IMR-90 (cell line): Measurements from ENCODE around the gene PPP1R14C. TPM values are rescaled to one million over a fixed set of nuclear protein-coding genes. Genes with fewer than 3 reads are reported as not detected.

Source experiments
- ATAC-seq: fragments of 200-7000 bp; cut with Tn5 transposase; 2 replicates; pipeline ENCODE4 v1.9.1; 2020; ENCODE audit warnings: low read depth, mild to moderate bottlenecking, moderate library complexity
- BruUV-seq: library from RNA; stranded (reverse); fragments of 400-500 nt; replicated peaks from 2 replicates; lab custom pipeline; 2021; lab: Mats Ljungman, UMichigan
- CTCF ChIA-PET: fragments of 300-600 bp; formaldehyde crosslinking; extraction: SDS; loops from one replicate; lab custom pipeline; 2021; ENCODE audit warnings: antibody characterized with exemption; lab: Yijun Ruan, JAX
- POLR2A ChIA-PET: fragments of 300-600 bp; sonication (Branson Sonifier 250); formaldehyde crosslinking; loops from one replicate; lab custom pipeline; 2022; ENCODE audit warnings: antibody characterized with exemption; ENCODE audit not compliant: unreplicated experiment; lab: Charles Lee
- DNase-seq: peaks from one replicate; pipeline ENCODE4 v3.0.0; 2013
- H2AFZ ChIP-seq: replicated peaks from 2 replicates; pipeline ENCODE3; 2013; ENCODE audit warnings: low read length, mild to moderate bottlenecking; ENCODE audit not compliant: poor library complexity
- H2AK5ac ChIP-seq: 2 replicates; pipeline ENCODE4 v1.6.1; 2013; ENCODE audit warnings: low read depth, low read length, inconsistent platforms
- H2AK9ac ChIP-seq: replicated peaks from 2 replicates; pipeline ENCODE3; 2013; ENCODE audit warnings: mild to moderate bottlenecking, low read depth, low read length, moderate library complexity; ENCODE audit not compliant: poor library complexity
- H2BK120ac ChIP-seq: 2 replicates; pipeline ENCODE4 v1.6.1; 2013; ENCODE audit warnings: low read depth, low read length, inconsistent platforms
- H2BK15ac ChIP-seq: 3 replicates; pipeline ENCODE4 v1.6.1; 2013; ENCODE audit warnings: low read depth, low read length, inconsistent platforms
- H2BK20ac ChIP-seq: 2 replicates; pipeline ENCODE4 v1.6.1; 2013; ENCODE audit warnings: low read depth, mild to moderate bottlenecking, inconsistent platforms, low read length, moderate library complexity
- H2BK5ac ChIP-seq: 2 replicates; pipeline ENCODE4 v1.6.1; 2013; ENCODE audit warnings: mild to moderate bottlenecking, low read depth, low read length, inconsistent platforms; ENCODE audit not compliant: poor library complexity, severe bottlenecking
- H3K14ac ChIP-seq: replicated peaks from 2 replicates; pipeline ENCODE4 v1.6.1; 2013; ENCODE audit warnings: low read depth, low read length, inconsistent platforms
- H3K18ac ChIP-seq: 2 replicates; pipeline ENCODE4 v1.6.1; 2013; ENCODE audit warnings: low read depth, low read length, control low read depth
- H3K23ac ChIP-seq: 2 replicates; pipeline ENCODE4 v1.6.1; 2013; ENCODE audit warnings: low read depth, low read length, inconsistent platforms
- H3K27ac ChIP-seq: 2 replicates; pipeline ENCODE4 v1.5.1; 2013; ENCODE audit warnings: mild to moderate bottlenecking, control low read depth, low read length; ENCODE audit not compliant: insufficient read depth
- H3K27me3 ChIP-seq: 2 replicates; pipeline ENCODE4 v1.6.1; 2013; ENCODE audit warnings: low read length; ENCODE audit not compliant: control insufficient read depth, insufficient read depth
- H3K36me3 ChIP-seq: 2 replicates; pipeline ENCODE4 v1.6.1; 2013; ENCODE audit warnings: low read length, mixed read lengths; ENCODE audit not compliant: control insufficient read depth, insufficient read depth
- H3K4ac ChIP-seq: 2 replicates; pipeline ENCODE4 v1.6.1; 2013; ENCODE audit warnings: low read depth, low read length, inconsistent platforms
- H3K4me1 ChIP-seq: 2 replicates; pipeline ENCODE4 v1.6.1; 2013; ENCODE audit warnings: low read length, mixed read lengths; ENCODE audit not compliant: control insufficient read depth, insufficient read depth
- H3K4me2 ChIP-seq: 2 replicates; pipeline ENCODE4 v1.6.1; 2013; ENCODE audit warnings: low read depth, mild to moderate bottlenecking, control low read depth, low read length, moderate library complexity
- H3K4me3 ChIP-seq: 2 replicates; pipeline ENCODE4 v1.5.1; 2013; ENCODE audit warnings: low read depth, mild to moderate bottlenecking, control low read depth, low read length, moderate library complexity; ENCODE audit not compliant: insufficient read depth
- H3K56ac ChIP-seq: 2 replicates; pipeline ENCODE4 v1.6.1; 2013; ENCODE audit warnings: low read length, inconsistent platforms; ENCODE audit not compliant: insufficient read depth; ENCODE audit errors: extremely low read depth
- H3K79me1 ChIP-seq, 2 experiments: 2 replicates each; pipeline ENCODE4 v1.6.1; 2013; ENCODE audit warnings: low read length in 2 of 2, inconsistent platforms in 1 of 2, low read depth in 1 of 2
- H3K9ac ChIP-seq: 2 replicates; pipeline ENCODE4 v1.6.1; 2013; ENCODE audit warnings: low read depth, low read length, control low read depth
- H3K9me1 ChIP-seq: 2 replicates; pipeline ENCODE4 v1.6.1; 2013; ENCODE audit warnings: low read length, inconsistent platforms; ENCODE audit not compliant: insufficient read depth
- H3K9me3 ChIP-seq: 2 replicates; pipeline ENCODE4 v1.6.1; 2013; ENCODE audit warnings: low read length; ENCODE audit not compliant: control insufficient read depth, insufficient read depth
- H4K20me1 ChIP-seq: 2 replicates; pipeline ENCODE4 v1.6.1; 2013; ENCODE audit warnings: low read length, inconsistent platforms; ENCODE audit not compliant: insufficient read depth
- H4K5ac ChIP-seq: 2 replicates; pipeline ENCODE4 v1.6.1; 2013; ENCODE audit warnings: mild to moderate bottlenecking, low read depth, low read length, control low read depth
- H4K8ac ChIP-seq, 2 experiments: 2 replicates each; pipeline ENCODE4 v1.6.1; 2013; ENCODE audit warnings: low read depth in 2 of 2, low read length in 2 of 2, control low read depth in 1 of 2, inconsistent platforms in 1 of 2
- H4K91ac ChIP-seq: 2 replicates; pipeline ENCODE4 v1.6.1; 2013; ENCODE audit warnings: low read depth, low read length, inconsistent platforms; ENCODE audit not compliant: insufficient read depth
- BHLHE40 ChIP-seq: fragments of 150-350 bp; IDR thresholded peaks from 2 replicates; pipeline ENCODE4 v1.6.1; 2016; ENCODE audit warnings: mild to moderate bottlenecking, low read depth, low read length
- CEBPB ChIP-seq: IDR thresholded peaks from 2 replicates; pipeline ENCODE4 v1.6.1; 2012; ENCODE audit warnings: low read depth, low read length, improper control_type of control experiment
- CHD1 ChIP-seq: IDR thresholded peaks from 2 replicates; pipeline ENCODE4 v1.6.1; 2012; ENCODE audit warnings: low read depth, low read length, improper control_type of control experiment
- FOS ChIP-seq: fragments of 150-350 bp; IDR thresholded peaks from 2 replicates; pipeline ENCODE4 v1.6.1; 2016; ENCODE audit warnings: low read depth, low read length
- MAFK ChIP-seq: IDR thresholded peaks from 2 replicates; pipeline ENCODE4 v1.6.1; 2012; ENCODE audit warnings: low read depth, low read length, improper control_type of control experiment
- MAZ ChIP-seq: IDR thresholded peaks from 2 replicates; pipeline ENCODE4 v1.6.1; 2012; ENCODE audit warnings: low read depth, mild to moderate bottlenecking, low read length, improper control_type of control experiment, moderate library complexity, borderline replicate concordance
- MXI1 ChIP-seq: IDR thresholded peaks from 2 replicates; pipeline ENCODE4 v1.6.1; 2012; ENCODE audit warnings: low read depth, mild to moderate bottlenecking, low read length, moderate library complexity, borderline replicate concordance
- NFE2L2 ChIP-seq: fragments of 150-350 bp; IDR thresholded peaks from 2 replicates; pipeline ENCODE4 v1.6.1; 2016; ENCODE audit warnings: low read depth, mild to moderate bottlenecking, low read length
- POLR2A ChIP-seq: IDR thresholded peaks from 2 replicates; pipeline ENCODE4 v1.6.1; 2012; ENCODE audit warnings: mild to moderate bottlenecking, low read depth, low read length
- RCOR1 ChIP-seq: IDR thresholded peaks from 2 replicates; pipeline ENCODE4 v1.6.1; 2012; ENCODE audit warnings: mild to moderate bottlenecking, low read length, improper control_type of control experiment; ENCODE audit not compliant: insufficient replicate concordance
- RFX5 ChIP-seq: IDR thresholded peaks from 2 replicates; pipeline ENCODE4 v1.8.0; 2012; ENCODE audit warnings: low read depth, mild to moderate bottlenecking, low read length, moderate library complexity
- SMC3 ChIP-seq: fragments of 150-350 bp; IDR thresholded peaks from 2 replicates; pipeline ENCODE4 v1.6.1; 2016; ENCODE audit warnings: low read depth, mild to moderate bottlenecking, antibody characterized with exemption, low read length, moderate library complexity
- WGBS, 2 experiments: methylation state at CpG; one replicate each; pipeline versions ENCODE4 v1.1.5 to v1.1.7; 2013; ENCODE audit warnings: missing lambda C conversion rate in 2 of 2; ENCODE audit not compliant: insufficient read length in 1 of 2; ENCODE audit errors: extremely low coverage in 2 of 2; 5-methylcytosine and 5-hydroxymethylcytosine counted together
- dilution Hi-C: fragments of 300-500 bp; cut with HindIII; formaldehyde crosslinking; loops from one replicate; pipeline ENCODE4 v1.14.3; 2018; ENCODE audit warnings: low sequenced_read_pairs; ENCODE audit not compliant: unreplicated experiment
- in situ Hi-C: fragments of 300-500 bp; cut with MboI; formaldehyde crosslinking; loops from 3 replicates; pipeline ENCODE4 v1.14.3; 2019; ENCODE audit warnings: low sequenced_read_pairs, inconsistent platforms, mixed read lengths
- intact Hi-C: fragments of 100-400 bp; cut with micrococcal nuclease; formaldehyde crosslinking; loops from 2 replicates; pipeline ENCODE4 v1.10.0; 2022
- polyA plus RNA-seq, 3 experiments: library from polyadenylated mRNA; depleted of rRNA; stranded (reverse); fragments of >200 nt; gene quantifications; 2 replicates each; pipeline ENCODE4 v1.2.3, GENCODE V29; 2012; ENCODE audit warnings: low replicate concordance in 1 of 3
- total RNA-seq: library from RNA; depleted of rRNA; stranded (reverse); fragments of >200 nt; gene quantifications from 2 replicates; pipeline ENCODE4 v1.2.3, GENCODE V29; 2012
- TF ChIP-seq, protein P1 (sequence below): conservative IDR thresholded peaks from 2 replicates; pipeline ENCODE4 v1.5.1; 2012; ENCODE audit warnings: mild to moderate bottlenecking, low read depth, low read length, improper control_type of control experiment
- TF ChIP-seq, protein P2 (sequence below): fragments of 150-350 bp; IDR thresholded peaks from 2 replicates; pipeline ENCODE4 v1.6.1; 2016; ENCODE audit warnings: low read depth, mild to moderate bottlenecking, low read length, moderate library complexity, borderline replicate concordance

Gene PPP1R14C
- total and polyA plus RNA-seq, 2 of the 4 experiments (the other 2 are of a cell fraction), result not detected

DNA sequence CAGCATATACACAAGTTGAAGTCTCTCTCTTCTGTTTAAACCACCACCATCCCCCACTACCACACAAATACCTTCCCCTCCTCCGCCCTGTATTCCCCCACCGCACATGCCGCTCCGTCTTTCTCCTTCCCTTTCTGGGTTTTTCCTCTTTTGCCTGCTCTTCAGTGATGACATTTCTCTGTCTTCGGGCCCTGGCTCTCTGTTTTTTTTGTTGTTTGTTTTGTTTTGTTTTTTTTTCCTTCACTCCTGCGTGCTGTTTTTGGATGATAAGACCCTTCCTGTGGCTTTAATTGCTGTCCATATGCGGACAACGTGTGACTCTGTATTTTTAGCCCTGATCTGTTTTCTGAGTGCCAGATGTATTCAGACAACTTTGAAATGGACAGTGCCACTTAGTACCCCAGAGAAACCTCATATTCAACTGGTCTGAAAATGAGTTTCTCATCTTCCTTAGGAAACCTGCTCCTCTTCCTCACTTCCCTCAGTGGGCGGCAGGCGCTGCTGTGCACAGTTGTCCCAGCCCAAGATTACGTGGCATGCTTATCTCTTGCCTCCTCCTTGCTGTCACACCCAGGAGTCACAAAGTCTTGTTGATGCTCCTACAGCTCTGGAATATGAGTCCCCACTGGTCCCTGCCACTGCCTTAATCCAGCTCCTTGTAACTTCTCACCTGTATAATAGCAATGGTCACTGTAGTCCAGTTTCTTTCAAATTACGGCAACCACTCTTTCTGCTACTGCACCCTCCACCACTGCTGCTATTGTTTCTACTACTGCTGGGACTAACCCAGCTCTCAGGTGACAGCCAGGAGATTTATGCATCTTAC is 8.2 kb downstream of the PPP1R14C start:
- Histone ChIP-seq H3K36me3 (no peaks in the 10 kb centered on the region), H2BK5ac (no peak overlapping the region), H3K27me3 (peaks cover 30% of the 10 kb centered on the region), H3K4me1 (no peaks in the 10 kb centered on the region), H3K18ac (no peak overlapping the region), H3K27ac (no peak overlapping the region), H3K4ac (no peak overlapping the region), H3K4me3 (no peak overlapping the region), H3K9me3 (no peaks in the 10 kb centered on the region), H2AK9ac (no peak overlapping the region), H2BK15ac (no peak overlapping the region), H2AFZ (peak overlapping the region; percentile 9), H2BK120ac (no peak overlapping the region), H3K9ac (no peak overlapping the region), H4K8ac (no peak overlapping the region), H3K79me1 (no peaks in the 10 kb centered on the region), H2BK20ac (no peak overlapping the region), H4K5ac (no peak overlapping the region), H3K4me2 (no peak overlapping the region), H4K91ac (no peak overlapping the region), H4K20me1 (no peaks in the 10 kb centered on the region), H3K23ac (no peak overlapping the region), H3K14ac (no peak overlapping the region), H3K56ac (no peak overlapping the region), H2AK5ac (no peak overlapping the region), H3K9me1 (no peaks in the 10 kb centered on the region)
- no TSS peak for BruUV-seq
- CTCF ChIA-PET, result no interaction called here
- WGBS, 2 experiments, result 65% methylated on average over 4 of the region's 12 CpGs; no CpG with 5 or more reads in 1 of the 2 experiments
- ATAC-seq (no peak), DNase-seq (no peak)
- intact Hi-C loops, result no loop called here
- dilution Hi-C loops, result no loop called here
- POLR2A ChIA-PET, result no interaction called here
- in situ Hi-C loops, result no loop called here
- no peak for TF ChIP-seq CHD1
- no peak for TF ChIP-seq RCOR1
- TF ChIP-seq MAZ, result no peak
- TF ChIP-seq, protein P1, sequence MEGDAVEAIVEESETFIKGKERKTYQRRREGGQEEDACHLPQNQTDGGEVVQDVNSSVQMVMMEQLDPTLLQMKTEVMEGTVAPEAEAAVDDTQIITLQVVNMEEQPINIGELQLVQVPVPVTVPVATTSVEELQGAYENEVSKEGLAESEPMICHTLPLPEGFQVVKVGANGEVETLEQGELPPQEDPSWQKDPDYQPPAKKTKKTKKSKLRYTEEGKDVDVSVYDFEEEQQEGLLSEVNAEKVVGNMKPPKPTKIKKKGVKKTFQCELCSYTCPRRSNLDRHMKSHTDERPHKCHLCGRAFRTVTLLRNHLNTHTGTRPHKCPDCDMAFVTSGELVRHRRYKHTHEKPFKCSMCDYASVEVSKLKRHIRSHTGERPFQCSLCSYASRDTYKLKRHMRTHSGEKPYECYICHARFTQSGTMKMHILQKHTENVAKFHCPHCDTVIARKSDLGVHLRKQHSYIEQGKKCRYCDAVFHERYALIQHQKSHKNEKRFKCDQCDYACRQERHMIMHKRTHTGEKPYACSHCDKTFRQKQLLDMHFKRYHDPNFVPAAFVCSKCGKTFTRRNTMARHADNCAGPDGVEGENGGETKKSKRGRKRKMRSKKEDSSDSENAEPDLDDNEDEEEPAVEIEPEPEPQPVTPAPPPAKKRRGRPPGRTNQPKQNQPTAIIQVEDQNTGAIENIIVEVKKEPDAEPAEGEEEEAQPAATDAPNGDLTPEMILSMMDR, result no peak
- no peak for TF ChIP-seq FOS
- TF ChIP-seq POLR2A, result no peak
- TF ChIP-seq MXI1, result no peak
- no peak for TF ChIP-seq NFE2L2
- no peak for TF ChIP-seq SMC3
- TF ChIP-seq CEBPB, result no peak
- no peak for TF ChIP-seq MAFK
- TF ChIP-seq BHLHE40, result no peak
- no peak for TF ChIP-seq RFX5
- TF ChIP-seq, protein P2, sequence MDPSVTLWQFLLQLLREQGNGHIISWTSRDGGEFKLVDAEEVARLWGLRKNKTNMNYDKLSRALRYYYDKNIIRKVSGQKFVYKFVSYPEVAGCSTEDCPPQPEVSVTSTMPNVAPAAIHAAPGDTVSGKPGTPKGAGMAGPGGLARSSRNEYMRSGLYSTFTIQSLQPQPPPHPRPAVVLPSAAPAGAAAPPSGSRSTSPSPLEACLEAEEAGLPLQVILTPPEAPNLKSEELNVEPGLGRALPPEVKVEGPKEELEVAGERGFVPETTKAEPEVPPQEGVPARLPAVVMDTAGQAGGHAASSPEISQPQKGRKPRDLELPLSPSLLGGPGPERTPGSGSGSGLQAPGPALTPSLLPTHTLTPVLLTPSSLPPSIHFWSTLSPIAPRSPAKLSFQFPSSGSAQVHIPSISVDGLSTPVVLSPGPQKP, result no peak
